CD4-positive, alpha-beta T cell treated with Interleukin-15 for 4 hours (primary cell): ENCODE results near the gene LRWD1.
"Not testable (repeated sequence)": the region's sequence is repeated elsewhere in the genome, so short reads cannot be mapped to it uniquely, and the experiment has no call there.

Experiments
- DNase-seq: peaks from one replicate; pipeline ENCODE4 v3.0.0-alpha.2; 2020; ENCODE audit warnings: low spot score

Gene LRWD1

GRCh38 chr7:102444961-102445673, 19.7 kb upstream of the LRWD1 start:
- no peak for DNase-seq

- DNase-seq: no peak
Measured at GRCh38 chr7:102445674-102446071, 19.1 kb upstream of the LRWD1 start.

- no peak for DNase-seq
Measured at GRCh38 chr7:102446387-102447156, 18.2 kb upstream of the LRWD1 start.

- no peak for DNase-seq
Measured at GRCh38 chr7:102447311-102447710, 17.5 kb upstream of the LRWD1 start.

GRCh38 chr7:102449136-102449535, 15.6 kb upstream of the LRWD1 start:
- DNase-seq: no peak

GRCh38 chr7:102450242-102450641, 14.5 kb upstream of the LRWD1 start:
- peak; percentile 53 for DNase-seq

GRCh38 chr7:102451371-102452054, 13.3 kb upstream of the LRWD1 start:
- no peak for DNase-seq

- no peak for DNase-seq
Measured at GRCh38 chr7:102452451-102452850, 12.3 kb upstream of the LRWD1 start.

- no peak for DNase-seq
Measured at GRCh38 chr7:102453319-102453718, 11.5 kb upstream of the LRWD1 start.

GRCh38 chr7:102454468-102454867, 10.3 kb upstream of the LRWD1 start:
- DNase-seq: no peak

- not testable (repeated sequence) for DNase-seq
Measured at GRCh38 chr7:102454932-102455331, 9.9 kb upstream of the LRWD1 start.

- DNase-seq: no peak
Measured at GRCh38 chr7:102455596-102455995, 9.2 kb upstream of the LRWD1 start.

GRCh38 chr7:102456327-102456726, 8.5 kb upstream of the LRWD1 start:
- DNase-seq: no peak

GRCh38 chr7:102457352-102457924, 7.3 kb upstream of the LRWD1 start:
- no peak for DNase-seq

- DNase-seq: no peak
Measured at GRCh38 chr7:102459221-102459844, 5.5 kb upstream of the LRWD1 start.

- no peak for DNase-seq
Measured at GRCh38 chr7:102460467-102460866, 4.3 kb upstream of the LRWD1 start.

GRCh38 chr7:102463841-102464576, 775 bp upstream of the LRWD1 start:
- DNase-seq: no peak

- no peak for DNase-seq
Measured at GRCh38 chr7:102466097-102466496, 1.3 kb downstream of the LRWD1 start.

- DNase-seq: no peak
Measured at GRCh38 chr7:102467581-102468477, 3.0 kb downstream of the LRWD1 start.
